Amniotic epithelial cell (primary cell): ENCODE data around the gene PCDHGA11.
"Not testable (repeated sequence)": the region's sequence is repeated elsewhere in the genome, so short reads cannot be mapped to it uniquely, and the experiment has no call there.

Experiments
- DNase-seq: peaks from one replicate; pipeline ENCODE4 v3.0.0-alpha.2; 2010; ENCODE audit warnings: low read depth

PCDHGA11 gene

DNA sequence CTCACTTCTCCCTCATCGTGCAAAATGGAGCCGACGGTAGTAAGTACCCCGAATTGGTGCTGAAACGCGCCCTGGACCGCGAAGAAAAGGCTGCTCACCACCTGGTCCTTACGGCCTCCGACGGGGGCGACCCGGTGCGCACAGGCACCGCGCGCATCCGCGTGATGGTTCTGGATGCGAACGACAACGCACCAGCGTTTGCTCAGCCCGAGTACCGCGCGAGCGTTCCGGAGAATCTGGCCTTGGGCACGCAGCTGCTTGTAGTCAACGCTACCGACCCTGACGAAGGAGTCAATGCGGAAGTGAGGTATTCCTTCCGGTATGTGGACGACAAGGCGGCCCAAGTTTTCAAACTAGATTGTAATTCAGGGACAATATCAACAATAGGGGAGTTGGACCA lies 10.4 kb downstream of the PCDHGA11 start:
- peak; percentile 52 for DNase-seq

DNA sequence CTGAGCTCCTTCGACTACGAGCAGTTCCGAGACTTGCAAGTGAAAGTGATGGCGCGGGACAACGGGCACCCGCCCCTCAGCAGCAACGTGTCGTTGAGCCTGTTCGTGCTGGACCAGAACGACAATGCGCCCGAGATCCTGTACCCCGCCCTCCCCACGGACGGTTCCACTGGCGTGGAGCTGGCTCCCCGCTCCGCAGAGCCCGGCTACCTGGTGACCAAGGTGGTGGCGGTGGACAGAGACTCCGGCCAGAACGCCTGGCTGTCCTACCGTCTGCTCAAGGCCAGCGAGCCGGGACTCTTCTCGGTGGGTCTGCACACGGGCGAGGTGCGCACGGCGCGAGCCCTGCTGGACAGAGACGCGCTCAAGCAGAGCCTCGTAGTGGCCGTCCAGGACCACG lies 11.5 kb downstream of the PCDHGA11 start:
- not testable (repeated sequence) for DNase-seq

DNA sequence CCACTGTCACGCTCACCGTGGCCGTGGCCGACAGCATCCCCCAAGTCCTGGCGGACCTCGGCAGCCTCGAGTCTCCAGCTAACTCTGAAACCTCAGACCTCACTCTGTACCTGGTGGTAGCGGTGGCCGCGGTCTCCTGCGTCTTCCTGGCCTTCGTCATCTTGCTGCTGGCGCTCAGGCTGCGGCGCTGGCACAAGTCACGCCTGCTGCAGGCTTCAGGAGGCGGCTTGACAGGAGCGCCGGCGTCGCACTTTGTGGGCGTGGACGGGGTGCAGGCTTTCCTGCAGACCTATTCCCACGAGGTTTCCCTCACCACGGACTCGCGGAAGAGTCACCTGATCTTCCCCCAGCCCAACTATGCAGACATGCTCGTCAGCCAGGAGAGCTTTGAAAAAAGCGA lies 11.9 kb downstream of the PCDHGA11 start:
- DNase-seq: not testable (repeated sequence)

DNA sequence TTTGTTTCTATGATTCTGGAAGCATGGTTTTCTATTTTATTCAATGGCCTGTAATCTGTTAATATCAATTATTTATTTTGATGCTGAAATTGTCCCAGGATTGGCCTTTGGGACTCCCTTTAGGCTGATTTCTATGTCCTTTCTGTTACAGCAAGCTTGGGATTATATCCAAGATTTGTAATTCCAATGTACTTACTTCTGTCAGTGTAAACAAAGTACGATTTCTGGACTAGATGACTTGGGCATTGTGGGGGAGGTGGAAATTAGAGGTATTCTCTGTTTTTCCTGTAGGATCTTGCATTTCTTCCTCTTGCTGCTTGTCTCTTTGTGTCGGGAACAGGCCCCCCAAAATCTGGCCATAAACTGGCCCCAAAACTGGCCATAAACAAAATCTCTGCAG lies 13.2 kb downstream of the PCDHGA11 start:
- no peak for DNase-seq

DNA sequence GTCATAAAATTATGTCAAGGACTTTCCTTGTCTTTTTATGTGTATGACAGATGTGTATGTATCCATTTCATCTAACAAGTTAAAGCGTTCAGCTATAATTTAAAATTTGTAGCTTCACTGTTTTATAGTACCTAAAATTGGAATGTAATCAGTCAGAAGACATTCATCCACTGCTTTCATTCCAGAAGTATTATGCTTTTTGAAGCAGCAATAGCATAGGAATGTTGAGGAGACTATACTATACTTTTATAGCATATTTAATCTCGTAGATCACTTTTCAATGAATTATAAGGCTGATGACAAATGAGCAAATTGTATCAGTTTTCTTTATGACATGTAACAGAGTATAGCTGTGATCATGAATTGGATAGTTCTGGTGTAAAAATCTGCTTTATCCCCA lies 16.4 kb downstream of the PCDHGA11 start:
- DNase-seq: no peak

DNA sequence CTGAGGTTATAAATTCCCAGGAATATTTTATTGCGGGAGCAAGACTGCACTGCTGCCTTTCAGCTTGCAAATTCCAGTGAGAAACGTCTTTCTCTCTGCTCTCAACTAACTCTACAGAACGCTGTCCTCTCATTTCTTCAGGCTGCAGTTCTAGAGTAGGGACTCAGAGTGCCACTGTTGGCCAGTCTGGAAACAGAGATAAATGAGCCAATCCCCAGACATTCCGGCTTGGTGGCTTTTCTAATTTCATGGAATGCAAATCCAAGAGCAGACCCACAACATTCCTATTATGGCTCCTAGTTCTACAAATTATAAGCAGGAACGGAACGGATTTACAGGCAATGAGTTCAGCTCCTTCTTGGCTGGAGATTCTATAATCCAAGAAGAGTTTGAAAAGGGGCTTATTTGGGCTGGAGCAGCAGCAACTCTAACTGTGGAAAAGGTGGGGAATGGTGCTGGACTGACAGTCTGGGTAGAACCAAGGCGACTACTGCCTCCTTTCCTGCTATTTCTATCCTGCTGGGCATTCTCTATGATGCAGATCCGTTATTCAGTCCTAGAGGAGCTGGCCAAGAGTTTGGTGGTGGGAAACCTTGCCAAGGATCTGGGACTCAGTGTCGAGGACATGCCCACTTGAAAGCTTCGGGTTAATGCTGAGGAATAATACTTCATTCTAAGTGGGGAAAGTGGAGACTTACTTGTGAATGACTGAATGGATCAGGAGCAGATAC lies 18.7 kb downstream of the PCDHGA11 start:
- no peak for DNase-seq

DNA sequence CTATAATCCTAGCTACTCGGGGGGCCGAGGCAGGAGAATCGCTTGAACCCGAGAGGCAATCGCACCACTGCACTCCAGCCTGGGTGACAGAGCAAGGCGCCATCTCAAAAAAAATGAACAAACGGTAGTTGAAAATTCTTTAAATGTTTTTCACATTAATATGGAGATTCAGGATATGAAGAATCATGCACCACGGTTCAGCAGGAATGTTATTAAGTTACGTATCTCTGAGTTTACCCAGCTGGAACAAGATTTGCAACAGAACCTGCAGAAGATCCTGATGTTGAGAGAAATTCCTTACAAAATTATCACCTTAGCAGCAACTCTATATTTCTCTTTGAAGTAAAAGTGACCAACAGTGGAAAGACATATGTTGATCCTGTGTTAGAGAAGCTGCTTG lies 19.5 kb downstream of the PCDHGA11 start:
- no peak for DNase-seq

DNA sequence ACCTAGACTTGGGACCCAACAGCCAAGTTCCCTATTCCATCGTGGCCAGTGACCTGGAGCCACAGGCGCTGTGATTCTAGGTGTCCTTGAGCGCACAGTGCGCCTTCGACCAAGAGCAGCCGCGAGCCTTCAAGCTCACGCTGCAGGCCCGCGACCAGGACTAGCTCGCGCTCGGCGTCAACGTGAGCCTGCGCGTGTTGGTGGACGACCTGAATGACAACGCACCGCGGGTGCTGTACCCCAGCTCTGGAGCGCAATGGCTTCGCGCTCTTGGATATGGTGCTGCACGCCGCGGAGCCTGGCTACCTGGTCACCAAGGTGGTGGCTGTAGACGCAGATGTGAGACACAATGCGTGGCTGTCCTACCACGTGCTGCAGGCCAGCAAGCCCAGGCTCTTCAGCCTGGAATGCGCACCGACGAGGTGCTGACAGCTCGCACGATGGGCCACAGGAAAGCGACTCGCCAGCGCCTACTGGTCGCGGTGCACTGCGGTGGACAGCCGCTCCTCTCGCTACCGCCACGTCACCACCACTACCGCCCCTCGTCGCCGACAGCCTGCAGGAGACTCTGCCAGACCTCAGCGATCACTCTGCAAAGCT lies 20.8 kb downstream of the PCDHGA11 start:
- no peak for DNase-seq

DNA sequence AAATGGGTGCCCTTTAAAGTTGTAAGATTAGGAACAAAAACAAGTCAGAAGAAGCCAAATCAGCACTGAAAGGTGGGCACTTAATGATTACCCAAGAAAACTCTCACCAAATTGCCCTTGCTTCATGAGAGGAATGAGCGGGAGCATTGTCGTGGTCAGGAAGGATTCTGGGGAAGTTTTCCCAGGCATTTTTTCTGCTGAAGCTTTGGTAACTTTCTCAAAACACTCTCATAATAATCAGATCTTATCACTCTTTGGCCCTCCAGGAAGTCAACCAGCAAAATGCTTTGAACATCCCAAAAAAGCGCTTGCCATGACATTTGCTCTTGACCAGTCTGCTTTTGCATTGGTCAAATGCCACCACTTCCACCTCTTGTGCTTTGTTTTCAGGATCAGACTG lies 44.5 kb downstream of the PCDHGA11 start:
- DNase-seq: peak; percentile 61
